HepG2 (cell line): ENCODE data around the gene PDE3B. TPM values are rescaled to one million over a fixed set of nuclear protein-coding genes. Genes with fewer than 3 reads are reported as not detected.

Source experiments
- FOXO1 ChIP-seq: sonication (generic); formaldehyde crosslinking; IDR thresholded peaks from 2 replicates; pipeline ENCODE4 v1.4.0; 2020; ENCODE audit warnings: missing genetic modification reagents
- HMGXB4 ChIP-seq, 2 experiments: sonication (generic) in 1 of 2; formaldehyde crosslinking in 1 of 2; IDR thresholded peaks; 2 replicates each; pipeline versions ENCODE4 v1.4.0 to v1.6.1; 2018 to 2020; ENCODE audit warnings: missing genetic modification reagents in 2 of 2, borderline replicate concordance in 1 of 2, low read depth in 1 of 2, mild to moderate bottlenecking in 1 of 2, missing biosample characterization in 1 of 2
- MNT ChIP-seq: fragments of 450-650 bp; IDR thresholded peaks from 2 replicates; pipeline ENCODE4 v1.6.1; 2016
- NFE2L1 ChIP-seq: sonication (generic); formaldehyde crosslinking; IDR thresholded peaks from 2 replicates; pipeline ENCODE4 v1.4.0; 2020; ENCODE audit warnings: missing genetic modification reagents, mild to moderate bottlenecking, borderline replicate concordance
- PTBP1 ChIP-seq: fragments of 200-400 bp; formaldehyde crosslinking; IDR thresholded peaks from 2 replicates; pipeline ENCODE4 v1.6.1; 2018; ENCODE audit warnings: low read length, low read depth; ENCODE audit not compliant: poor library complexity, severe bottlenecking
- YY1 ChIP-seq: IDR thresholded peaks from 2 replicates; pipeline ENCODE4 v1.6.1; 2011; ENCODE audit warnings: low read length, low read depth, moderate library complexity, mild to moderate bottlenecking; ENCODE audit not compliant: insufficient read depth, insufficient replicate concordance
- ZBTB2 ChIP-seq: sonication (generic); formaldehyde crosslinking; IDR thresholded peaks from 2 replicates; pipeline ENCODE4 v1.8.0; 2022; ENCODE audit warnings: low read depth, missing genetic modification reagents
- ZFP36 ChIP-seq: fragments of 150-350 bp; IDR thresholded peaks from 2 replicates; pipeline ENCODE4 v1.6.1; 2018; ENCODE audit warnings: borderline replicate concordance, low read length, low read depth; ENCODE audit not compliant: partially characterized antibody
- ZHX2 ChIP-seq, 2 experiments: sonication (generic) in 1 of 2; formaldehyde crosslinking in 1 of 2; IDR thresholded peaks; 2 replicates each; pipeline versions ENCODE4 v1.6.1 to v1.9.0; 2014 to 2022; ENCODE audit warnings: antibody characterized with exemption in 1 of 2, borderline replicate concordance in 1 of 2, inconsistent platforms in 1 of 2, low read depth in 1 of 2, missing genetic modification reagents in 1 of 2
- ZNF3 ChIP-seq: IDR thresholded peaks from 2 replicates; pipeline ENCODE4 v1.7.0; 2017; ENCODE audit warnings: inconsistent platforms
- ZNF33B ChIP-seq: sonication (generic); formaldehyde crosslinking; IDR thresholded peaks from 2 replicates; pipeline ENCODE4 v1.5.1; 2020; ENCODE audit warnings: mild to moderate bottlenecking, missing genetic modification reagents
- ZNF350 ChIP-seq: sonication (generic); formaldehyde crosslinking; IDR thresholded peaks from 2 replicates; pipeline ENCODE4 v1.4.0; 2020; ENCODE audit warnings: mild to moderate bottlenecking, low read depth, missing genetic modification reagents, borderline replicate concordance
- ZNF382 ChIP-seq: sonication (generic); formaldehyde crosslinking; IDR thresholded peaks from 2 replicates; pipeline ENCODE4 v1.5.0; 2020; ENCODE audit warnings: missing genetic modification reagents, mild to moderate bottlenecking, borderline replicate concordance
- ZSCAN5A ChIP-seq: sonication (generic); formaldehyde crosslinking; IDR thresholded peaks from 2 replicates; pipeline ENCODE4 v1.8.0; 2022; ENCODE audit warnings: mild to moderate bottlenecking, missing genetic modification reagents, borderline replicate concordance
- polyA plus RNA-seq, 8 experiments: library from polyadenylated mRNA; depleted of rRNA in 3 of 8; stranded (reverse) in 7 of 8; unstranded in 1 of 8; fragments of >200 nt; fragmentation: Illumina TruSeq in 4 of 8; extraction: Trizol in 4 of 8; gene quantifications; 2 replicates each; pipeline versions ENCODE4 v1.2.1 to v1.2.3, GENCODE V29; 2011 to 2016; ENCODE audit warnings: low read depth in 4 of 8, missing spikeins in 1 of 8, mixed read lengths in 1 of 8; ENCODE audit not compliant: insufficient read depth in 1 of 8
- total RNA-seq, 5 experiments: library from RNA; depleted of rRNA; stranded (reverse); fragments of >200 nt; fragmentation: Illumina TruSeq; extraction: Trizol; gene quantifications; 2 replicates each; pipeline ENCODE4 v1.2.3, GENCODE V29; 2016; ENCODE audit warnings: low read depth in 1 of 5

Gene PDE3B
- total and polyA plus RNA-seq, 2 of the 13 experiments (the other 11 are each of a cell fraction or from before 2014, with no cell fraction given) = 14.1 to 26.5 TPM

GRCh38 chr11:14645015-14645912 is 1.7 kb downstream of the PDE3B start (continued):
- TF ChIP-seq MNT = no peak
- no peak for TF ChIP-seq FOXO1
- no peak for TF ChIP-seq ZNF3 (CRISPR knock-in tag)
- TF ChIP-seq ZNF33B = no peak
- no peak for TF ChIP-seq HMGXB4 (CRISPR knock-in tag; IDR thresholded peaks at IDR 0.05; ENCODE audit: borderline replicate concordance in 1 of 2, low read depth in 1 of 2)
- 0 out of 2 replicates have a peak, but pooled peaks have one; percentile 6 for TF ChIP-seq ZNF350 (CRISPR knock-in tag)
- no peak for TF ChIP-seq PTBP1
- TF ChIP-seq ZBTB2 (CRISPR knock-in tag) = no peak
- TF ChIP-seq ZSCAN5A (CRISPR knock-in tag) = no peak
- no peak for TF ChIP-seq ZHX2 (IDR thresholded peaks at IDR 0.05; ENCODE audit: low read depth)
- no peak for TF ChIP-seq ZHX2 (CRISPR knock-in tag; IDR thresholded peaks at IDR 0.05; ENCODE audit: borderline replicate concordance)
- TF ChIP-seq NFE2L1 (CRISPR knock-in tag) = no peak
- no peak for TF ChIP-seq YY1
- TF ChIP-seq ZFP36 = no peak
- no peak for TF ChIP-seq ZNF382 (CRISPR knock-in tag)
